B cell (primary cell): Measurements from ENCODE around the gene CCDC92B. TPM values are rescaled to one million over a fixed set of nuclear protein-coding genes. Genes with fewer than 3 reads are reported as not detected.
A peak's percentile ranks its signal among the peaks of the same experiment; 100 is the strongest.

ENCODE experiments used
- ATAC-seq: fragments of 200-7000 bp; cut with Tn5 transposase; one replicate; pipeline ENCODE4 v1.10.0; 2021; ENCODE audit warnings: low read depth, mild to moderate bottlenecking, moderate number of reproducible peaks, moderate library complexity
- CTCF ChIA-PET: fragments of 350-600 bp; sonication (Branson Sonifier 250); formaldehyde crosslinking; loops from one replicate; lab custom pipeline; 2021; ENCODE audit warnings: antibody characterized with exemption, inconsistent platforms; lab: Charles Lee
- POLR2A ChIA-PET: fragments of 350-600 bp; sonication (Branson Sonifier 250); formaldehyde crosslinking; loops from one replicate; lab custom pipeline; 2021; ENCODE audit warnings: antibody characterized with exemption; lab: Charles Lee
- DNase-seq: peaks from one replicate; pipeline ENCODE4 v3.0.0; 2013
- H2AFZ ChIP-seq: 2 replicates; pipeline ENCODE4 v1.6.1; 2012; ENCODE audit warnings: mild to moderate bottlenecking, low read depth, low read length; ENCODE audit not compliant: insufficient read depth, poor library complexity, severe bottlenecking
- H3K27ac ChIP-seq, 2 donors: 1 replicate in 1 of 2; 2 replicates in 1 of 2; pipeline ENCODE4 v1.5.1; 2012 to 2013; ENCODE audit warnings: low read length in 2 of 2, mild to moderate bottlenecking in 2 of 2, moderate library complexity in 1 of 2
- H3K27me3 ChIP-seq, 4 experiments: fragments of 200-600 bp in 1 of 4; sonication (generic) in 1 of 4; replicated peaks in 1 of 4; 1 replicate in 2 of 4; 2 replicates in 2 of 4; pipeline versions ENCODE4 v1.6.1 to v1.7.0; 2013 to 2016; ENCODE audit warnings: low read length in 3 of 4, mild to moderate bottlenecking in 2 of 4, mixed read lengths in 1 of 4, moderate library complexity in 1 of 4; ENCODE audit not compliant: insufficient read depth in 4 of 4, control insufficient read depth in 3 of 4; ENCODE audit errors: control extremely low read depth in 1 of 4
- H3K36me3 ChIP-seq, 2 experiments: replicated peaks in 1 of 2; 1 replicate in 1 of 2; 2 replicates in 1 of 2; pipeline versions ENCODE4 v1.6.1 to v1.7.1; 2013; ENCODE audit warnings: low read length in 1 of 2; ENCODE audit not compliant: insufficient read depth in 2 of 2, control insufficient read depth in 1 of 2; ENCODE audit errors: control extremely low read depth in 1 of 2, extremely low read depth in 1 of 2
- H3K4me1 ChIP-seq, 2 donors: fragments of 200-600 bp in 1 of 2; sonication (generic) in 1 of 2; 1 replicate in 1 of 2; 2 replicates in 1 of 2; pipeline versions ENCODE4 v1.5.1 to v1.6.1; 2013 to 2017; ENCODE audit warnings: low read length in 2 of 2; ENCODE audit not compliant: control insufficient read depth in 2 of 2, insufficient read depth in 2 of 2
- H3K4me2 ChIP-seq: replicated peaks from 2 replicates; pipeline ENCODE3; 2012; ENCODE audit warnings: mild to moderate bottlenecking, low read depth, low read length; ENCODE audit not compliant: poor library complexity, severe bottlenecking
- H3K4me3 ChIP-seq, 5 experiments: fragments of 200-600 bp in 1 of 5; sonication (generic) in 1 of 5; 1 replicate in 3 of 5; 2 replicates in 2 of 5; pipeline versions ENCODE4 v1.5.1 to v1.7.0; 2011 to 2016; ENCODE audit warnings: low read length in 4 of 5, mild to moderate bottlenecking in 4 of 5, low read depth in 2 of 5, control low read depth in 1 of 5, moderate library complexity in 1 of 5; ENCODE audit not compliant: insufficient read depth in 1 of 5; ENCODE audit errors: control extremely low read depth in 1 of 5, extremely low read depth in 1 of 5
- H3K79me2 ChIP-seq: fragments of 200-600 bp; sonication (generic); one replicate; pipeline ENCODE4 v1.6.0; 2016; ENCODE audit warnings: low read length; ENCODE audit not compliant: control insufficient read depth, insufficient read depth
- H3K9ac ChIP-seq: fragments of 200-600 bp; sonication (generic); 2 replicates; pipeline ENCODE4 v1.6.1; 2017; ENCODE audit warnings: mild to moderate bottlenecking, low read length, moderate library complexity
- H3K9me3 ChIP-seq, 3 donors: one replicate each; pipeline versions ENCODE4 v1.6.1 to v1.7.1; 2013; ENCODE audit warnings: low read length in 2 of 3; ENCODE audit not compliant: control insufficient read depth in 2 of 3, insufficient read depth in 1 of 3; ENCODE audit errors: control extremely low read depth in 1 of 3
- H4K20me1 ChIP-seq: 2 replicates; pipeline ENCODE4 v1.6.0; 2012; ENCODE audit warnings: mild to moderate bottlenecking, low read length; ENCODE audit not compliant: insufficient read depth, control insufficient read depth, poor library complexity, severe bottlenecking
- H3K27ac Mint-ChIP-seq: one replicate; pipeline ENCODE4 v1.8.0; 2021; ENCODE audit warnings: mixed read lengths
- H3K27me3 Mint-ChIP-seq: one replicate; pipeline ENCODE4 v1.8.0; 2021; ENCODE audit warnings: mixed read lengths
- H3K4me1 Mint-ChIP-seq: one replicate; pipeline ENCODE4 v1.8.0; 2021; ENCODE audit warnings: mixed read lengths
- H3K4me3 Mint-ChIP-seq: one replicate; pipeline ENCODE4 v1.8.0; 2021; ENCODE audit warnings: mixed read lengths
- H3K9me3 Mint-ChIP-seq: one replicate; pipeline ENCODE4 v1.8.0; 2022; ENCODE audit warnings: mixed read lengths; ENCODE audit not compliant: insufficient read depth
- EZH2 ChIP-seq: IDR thresholded peaks from 2 replicates; pipeline ENCODE4 v1.6.1; 2012; ENCODE audit warnings: borderline replicate concordance, low read depth, mild to moderate bottlenecking, moderate library complexity, low read length; ENCODE audit not compliant: insufficient read depth, poor library complexity, severe bottlenecking
- WGBS: methylation state at CpG from one replicate; pipeline ENCODE4 v1.1.5; 2013; ENCODE audit warnings: missing lambda C conversion rate; ENCODE audit not compliant: insufficient coverage; 5-methylcytosine and 5-hydroxymethylcytosine counted together
- intact Hi-C: fragments of 100-400 bp; cut with micrococcal nuclease; formaldehyde crosslinking; loops from one replicate; pipeline ENCODE4 v1.10.0; 2022
- polyA plus RNA-seq: library from polyadenylated mRNA; depleted of rRNA; stranded (reverse); fragments of >200 nt; gene quantifications from 2 replicates; pipeline ENCODE4 v1.2.3, GENCODE V29; 2012
- total RNA-seq, 2 donors: library from RNA; stranded (reverse); fragments of 120-200 nt in 1 of 2; gene quantifications; 1 replicate in 1 of 2; 2 replicates in 1 of 2; pipeline versions ENCODE4 v1.2.3 to v1.2.4, GENCODE V29; 2013 to 2022
- TF ChIP-seq, protein P1 (sequence below): fragments of 200-600 bp; IDR thresholded peaks from one replicate; pipeline ENCODE4 v1.8.0; 2022; ENCODE audit warnings: antibody characterized with exemption, mild to moderate bottlenecking

Gene CCDC92B
- total and polyA plus RNA-seq, 2 donors (not counting 1 experiment from before 2014, with no cell fraction given) = 0.04 TPM; not detected in 1

DNA sequence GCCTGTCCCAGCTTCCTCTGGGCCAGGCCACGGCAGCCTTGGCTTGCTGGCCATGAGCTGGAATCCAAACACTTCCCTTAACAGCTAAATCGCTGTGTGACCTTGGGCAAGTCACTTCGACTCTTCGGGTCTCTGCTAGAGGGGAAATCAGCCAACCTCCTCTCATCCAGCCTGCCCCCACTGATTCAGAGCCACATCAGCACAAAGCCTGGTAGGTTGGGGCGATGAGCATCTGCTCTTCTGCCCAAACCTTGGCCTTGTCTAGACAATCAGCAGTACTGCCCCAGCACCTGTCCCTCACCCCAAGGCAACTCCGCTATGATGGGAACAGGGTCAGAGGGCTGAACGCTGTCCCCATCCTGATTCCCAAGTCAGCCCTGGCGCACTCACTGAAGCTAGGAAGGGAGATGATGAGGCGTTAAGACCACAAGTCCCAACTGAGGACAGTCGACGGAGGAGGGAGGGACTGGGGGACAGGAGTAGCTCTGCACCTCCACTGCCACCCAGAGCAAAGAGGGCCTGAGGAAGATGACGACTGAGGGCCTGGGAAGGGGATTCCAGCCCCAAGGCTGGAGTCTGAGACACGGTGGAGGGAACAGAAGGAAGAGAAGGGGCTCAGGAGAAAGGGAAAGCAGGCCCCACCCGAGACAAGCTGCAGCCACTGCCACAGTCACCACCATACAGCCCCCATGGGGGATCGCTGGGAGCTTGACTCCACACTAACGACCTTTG is 39.2 kb downstream of the CCDC92B start:
- 53% methylated on average over 16 of the region's 16 CpGs for WGBS
- H3K4me2 ChIP-seq = peak overlapping the region; percentile 95
- no peaks in the 10 kb centered on the region for H3K27me3 ChIP-seq
- ATAC-seq (no peak), DNase-seq (no peak)
- peaks cover 67% of the 10 kb centered on the region for H3K79me2 ChIP-seq
- peaks cover 59% of the 10 kb centered on the region for H4K20me1 ChIP-seq
- H3K27ac ChIP-seq = peak overlapping the region in 1 of 2 donors; percentile 42
- H3K36me3 ChIP-seq = no peaks in the 10 kb centered on the region
- POLR2A ChIA-PET = interaction anchor here (0.6 kb wide), 1 partner anchor 1503 kb away, joined by 3 read pairs; no protein-coding TSS in a partner anchor
- peak overlapping the region; percentile 93 for H3K4me3 Mint-ChIP-seq
- peak overlapping the region; percentile 90 for H3K27ac Mint-ChIP-seq
- peak overlapping the region; percentile 83 for H3K9ac ChIP-seq
- H3K9me3 Mint-ChIP-seq = no peaks in the 10 kb centered on the region
- H3K9me3 ChIP-seq = no peaks in the 10 kb centered on the region
- H3K4me1 Mint-ChIP-seq = peaks cover 48% of the 10 kb centered on the region
- peaks cover 29 to 50% of the 10 kb centered on the region in 2 donors for H3K4me1 ChIP-seq
- CTCF ChIA-PET = interaction anchor here (0.8 to 0.9 kb wide), 2 partner anchors 76 to 302 kb away, joined by 3 read pairs; no protein-coding TSS in a partner anchor
- TF ChIP-seq, protein P1, sequence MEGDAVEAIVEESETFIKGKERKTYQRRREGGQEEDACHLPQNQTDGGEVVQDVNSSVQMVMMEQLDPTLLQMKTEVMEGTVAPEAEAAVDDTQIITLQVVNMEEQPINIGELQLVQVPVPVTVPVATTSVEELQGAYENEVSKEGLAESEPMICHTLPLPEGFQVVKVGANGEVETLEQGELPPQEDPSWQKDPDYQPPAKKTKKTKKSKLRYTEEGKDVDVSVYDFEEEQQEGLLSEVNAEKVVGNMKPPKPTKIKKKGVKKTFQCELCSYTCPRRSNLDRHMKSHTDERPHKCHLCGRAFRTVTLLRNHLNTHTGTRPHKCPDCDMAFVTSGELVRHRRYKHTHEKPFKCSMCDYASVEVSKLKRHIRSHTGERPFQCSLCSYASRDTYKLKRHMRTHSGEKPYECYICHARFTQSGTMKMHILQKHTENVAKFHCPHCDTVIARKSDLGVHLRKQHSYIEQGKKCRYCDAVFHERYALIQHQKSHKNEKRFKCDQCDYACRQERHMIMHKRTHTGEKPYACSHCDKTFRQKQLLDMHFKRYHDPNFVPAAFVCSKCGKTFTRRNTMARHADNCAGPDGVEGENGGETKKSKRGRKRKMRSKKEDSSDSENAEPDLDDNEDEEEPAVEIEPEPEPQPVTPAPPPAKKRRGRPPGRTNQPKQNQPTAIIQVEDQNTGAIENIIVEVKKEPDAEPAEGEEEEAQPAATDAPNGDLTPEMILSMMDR = no peak
- no peak for TF ChIP-seq EZH2
- H3K4me3 ChIP-seq = peak overlapping the region; percentile 21 to 95 (median 58)
- intact Hi-C loops = loop anchor here (5.0 kb wide), 2 partner anchors 117 to 373 kb away; partner anchors contain the start of genes SGSM2 and TSR1
- H3K27me3 Mint-ChIP-seq = no peaks in the 10 kb centered on the region
- peak overlapping the region; percentile 99 for H2AFZ ChIP-seq

DNA sequence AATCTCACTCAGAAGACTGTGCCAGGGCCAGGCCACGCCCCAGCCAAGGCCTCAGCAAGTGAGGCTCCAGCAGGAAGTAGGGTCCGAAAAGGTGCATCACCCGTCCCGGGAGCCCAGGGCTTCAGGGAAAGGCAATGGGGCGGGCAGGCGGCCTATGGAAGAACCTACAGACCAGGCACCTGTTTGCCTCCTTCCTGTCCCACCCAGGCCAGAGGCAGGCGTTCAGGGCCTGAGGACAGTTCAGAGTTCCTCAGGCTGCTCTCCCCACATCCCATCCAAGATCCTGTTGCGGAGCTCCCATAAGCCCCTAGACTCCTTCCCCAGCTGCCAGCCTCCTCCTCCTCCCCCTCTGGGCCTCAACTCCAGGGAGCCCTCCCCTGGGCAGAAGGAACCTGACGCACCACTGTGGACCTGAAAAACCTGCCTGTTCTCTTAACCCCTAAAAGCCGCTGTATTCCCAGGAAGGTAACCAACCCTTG is 40.2 kb downstream of the CCDC92B start:
- peaks cover 51% of the 10 kb centered on the region for H3K4me1 Mint-ChIP-seq
- H3K4me3 Mint-ChIP-seq = peak overlapping the region; percentile 93
- WGBS = 62% methylated on average over 10 of the region's 10 CpGs
- H3K9me3 Mint-ChIP-seq = no peaks in the 10 kb centered on the region
- H3K4me2 ChIP-seq = peak overlapping the region; percentile 95
- CTCF ChIA-PET = no interaction called here
- no peaks in the 10 kb centered on the region for H3K9me3 ChIP-seq
- ATAC-seq (no peak), DNase-seq (peak; percentile 48)
- H2AFZ ChIP-seq = no peak overlapping the region
- intact Hi-C loops = no loop called here
- H3K9ac ChIP-seq = peak overlapping the region; percentile 83
- TF ChIP-seq EZH2 = no peak
- TF ChIP-seq, protein P1 = no peak
- peak overlapping the region in 2 of 5 experiments; percentile 22 to 31 for H3K4me3 ChIP-seq
- H3K27me3 Mint-ChIP-seq = no peaks in the 10 kb centered on the region
- no peaks in the 10 kb centered on the region for H3K36me3 ChIP-seq
- H3K27ac Mint-ChIP-seq = peak overlapping the region; percentile 90
- peak overlapping the region in 1 of 2 donors; percentile 42 for H3K27ac ChIP-seq
- peaks cover 69% of the 10 kb centered on the region for H4K20me1 ChIP-seq
- no peaks in the 10 kb centered on the region for H3K27me3 ChIP-seq
- peaks cover 73% of the 10 kb centered on the region for H3K79me2 ChIP-seq
- POLR2A ChIA-PET = no interaction called here
- peaks cover 29 to 50% of the 10 kb centered on the region in 2 donors for H3K4me1 ChIP-seq
